Measurements from ENCODE around the gene SLC44A3. TPM values are rescaled to one million over a fixed set of nuclear protein-coding genes. Genes with fewer than 3 reads are reported as not detected.
A peak's percentile ranks its signal among the peaks of the same experiment; 100 is the strongest.

SLC44A3 gene
- total and polyA plus RNA-seq, 3 experiments from 2014 or later = 0.31 to 0.83 (median 0.47) TPM

- Mint-ChIP-seq H3K27ac (no peak overlapping the region), H3K4me1 (no peaks in the 10 kb centered on the region), H3K27me3 (peaks cover 7 to 9% of the 10 kb centered on the region in 2 donors), H3K9me3 (no peaks in the 10 kb centered on the region), H3K4me3 (no peak overlapping the region), H3K36me3 (no peaks in the 10 kb centered on the region)
- Histone ChIP-seq H3K27ac (ENCODE audit: low read depth, low read length) (no peak overlapping the region), H3K27me3 (ENCODE audit: insufficient read depth, low read length, poor library complexity, severe bottlenecking) (no peaks in the 10 kb centered on the region), H3K4me1 (ENCODE audit: insufficient read depth, low read length) (no peaks in the 10 kb centered on the region), H3K4me3 (ENCODE audit: low read length) (no peak overlapping the region), H3K9me3 (ENCODE audit: low read length) (no peaks in the 10 kb centered on the region), H3K36me3 (ENCODE audit: insufficient read depth, low read length) (no peaks in the 10 kb centered on the region)
- ChIA-PET POLR2A (no interaction called here), CTCF (interaction anchor here (1.1 to 2.4 kb wide), 4 partner anchors 9 to 181 kb away, joined by 3 to 14 read pairs (median 4); no protein-coding TSS in a partner anchor)
- no peak for DNase-seq
Observed at GRCh38 chr1:94862718-94863117, 42.6 kb downstream of the SLC44A3 start.

GRCh38 chr1:94863297-94863911 is 43.2 kb downstream of the SLC44A3 start:
- Histone ChIP-seq H3K9me3 (ENCODE audit: low read length) (no peaks in the 10 kb centered on the region), H3K4me3 (ENCODE audit: low read length) (no peak overlapping the region), H3K27me3 (ENCODE audit: insufficient read depth, low read length, poor library complexity, severe bottlenecking) (no peaks in the 10 kb centered on the region), H3K4me1 (ENCODE audit: insufficient read depth, low read length) (no peaks in the 10 kb centered on the region), H3K27ac (ENCODE audit: low read depth, low read length) (no peak overlapping the region), H3K36me3 (ENCODE audit: insufficient read depth, low read length) (no peaks in the 10 kb centered on the region)
- CTCF ChIA-PET = interaction anchor here (1.1 to 2.4 kb wide), 3 partner anchors 9 to 180 kb away, joined by 3 to 14 read pairs (median 5); no protein-coding TSS in a partner anchor
- no peaks in the 10 kb centered on the region for H3K9me3 Mint-ChIP-seq
- H3K27ac Mint-ChIP-seq = peak overlapping the region in 1 of 8 donors; percentile 43
- H3K4me3 Mint-ChIP-seq = no peak overlapping the region
- no peaks in the 10 kb centered on the region for H3K36me3 Mint-ChIP-seq
- H3K27me3 Mint-ChIP-seq = peaks cover 5 to 6% of the 10 kb centered on the region in 2 donors
- no peak for DNase-seq
- no peaks in the 10 kb centered on the region for H3K4me1 Mint-ChIP-seq
- POLR2A ChIA-PET = no interaction called here

GRCh38 chr1:94863919-94864318 is 43.8 kb downstream of the SLC44A3 start:
- Histone ChIP-seq H3K36me3 (ENCODE audit: insufficient read depth, low read length) (no peaks in the 10 kb centered on the region), H3K4me3 (ENCODE audit: low read length) (no peak overlapping the region), H3K4me1 (ENCODE audit: insufficient read depth, low read length) (no peaks in the 10 kb centered on the region), H3K27me3 (ENCODE audit: insufficient read depth, low read length, poor library complexity, severe bottlenecking) (no peaks in the 10 kb centered on the region), H3K9me3 (ENCODE audit: low read length) (no peaks in the 10 kb centered on the region), H3K27ac (ENCODE audit: low read depth, low read length) (no peak overlapping the region)
- ChIA-PET POLR2A (no interaction called here), CTCF (interaction anchor here (1.1 to 2.4 kb wide), 3 partner anchors 9 to 179 kb away, joined by 3 to 14 read pairs (median 5); no protein-coding TSS in a partner anchor)
- H3K36me3 Mint-ChIP-seq = no peaks in the 10 kb centered on the region
- peaks cover 4% of the 10 kb centered on the region in 2 donors for H3K27me3 Mint-ChIP-seq
- H3K9me3 Mint-ChIP-seq = no peaks in the 10 kb centered on the region
- no peak overlapping the region for H3K4me3 Mint-ChIP-seq
- H3K4me1 Mint-ChIP-seq = no peaks in the 10 kb centered on the region
- no peak for DNase-seq
- H3K27ac Mint-ChIP-seq = no peak overlapping the region

GRCh38 chr1:94864821-94865220 is 44.7 kb downstream of the SLC44A3 start:
- Mint-ChIP-seq H3K27ac (no peak overlapping the region), H3K27me3 (peaks cover 4 to 5% of the 10 kb centered on the region in 2 donors), H3K36me3 (no peaks in the 10 kb centered on the region), H3K9me3 (no peaks in the 10 kb centered on the region), H3K4me1 (no peaks in the 10 kb centered on the region), H3K4me3 (no peak overlapping the region)
- DNase-seq = no peak
- CTCF ChIA-PET = interaction anchor here (1.4 to 2.4 kb wide), 2 partner anchors 9 to 11 kb away, joined by 4 to 14 read pairs; no protein-coding TSS in a partner anchor
- H3K27ac ChIP-seq (ENCODE audit: low read depth, low read length) = no peak overlapping the region
- no peaks in the 10 kb centered on the region for H3K4me1 ChIP-seq (ENCODE audit: insufficient read depth, low read length)
- POLR2A ChIA-PET = no interaction called here
- no peaks in the 10 kb centered on the region for H3K36me3 ChIP-seq (ENCODE audit: insufficient read depth, low read length)
- no peaks in the 10 kb centered on the region for H3K9me3 ChIP-seq (ENCODE audit: low read length)
- H3K4me3 ChIP-seq (ENCODE audit: low read length) = no peak overlapping the region
- H3K27me3 ChIP-seq (ENCODE audit: insufficient read depth, low read length, poor library complexity, severe bottlenecking) = no peaks in the 10 kb centered on the region

- DNase-seq = no peak
- H3K4me3 ChIP-seq (ENCODE audit: low read length) = no peak overlapping the region
- H3K27me3 Mint-ChIP-seq = peaks cover 5 to 7% of the 10 kb centered on the region in 2 donors
- no peaks in the 10 kb centered on the region for H3K9me3 Mint-ChIP-seq
- no peaks in the 10 kb centered on the region for H3K9me3 ChIP-seq (ENCODE audit: low read length)
- H3K27ac ChIP-seq (ENCODE audit: low read depth, low read length) = no peak overlapping the region
- no peak overlapping the region for H3K4me3 Mint-ChIP-seq
- ChIA-PET CTCF (interaction anchor here (1.4 kb wide), 1 partner anchor 9 kb away, joined by 4 read pairs; no protein-coding TSS in a partner anchor), POLR2A (no interaction called here)
- H3K36me3 ChIP-seq (ENCODE audit: insufficient read depth, low read length) = no peaks in the 10 kb centered on the region
- no peaks in the 10 kb centered on the region for H3K27me3 ChIP-seq (ENCODE audit: insufficient read depth, low read length, poor library complexity, severe bottlenecking)
- H3K4me1 Mint-ChIP-seq = no peaks in the 10 kb centered on the region
- no peak overlapping the region for H3K27ac Mint-ChIP-seq
- H3K36me3 Mint-ChIP-seq = no peaks in the 10 kb centered on the region
- H3K4me1 ChIP-seq (ENCODE audit: insufficient read depth, low read length) = no peaks in the 10 kb centered on the region
Observed at GRCh38 chr1:94865360-94865759, 45.2 kb downstream of the SLC44A3 start.

GRCh38 chr1:94866164-94866807 is 46.1 kb downstream of the SLC44A3 start:
- Histone ChIP-seq H3K27ac (ENCODE audit: low read depth, low read length) (no peak overlapping the region), H3K36me3 (ENCODE audit: insufficient read depth, low read length) (no peaks in the 10 kb centered on the region), H3K4me3 (ENCODE audit: low read length) (no peak overlapping the region), H3K9me3 (ENCODE audit: low read length) (no peaks in the 10 kb centered on the region), H3K27me3 (ENCODE audit: insufficient read depth, low read length, poor library complexity, severe bottlenecking) (no peaks in the 10 kb centered on the region), H3K4me1 (ENCODE audit: insufficient read depth, low read length) (no peaks in the 10 kb centered on the region)
- Mint-ChIP-seq H3K27ac (no peak overlapping the region), H3K9me3 (no peaks in the 10 kb centered on the region), H3K36me3 (no peaks in the 10 kb centered on the region), H3K27me3 (peaks cover 6 to 8% of the 10 kb centered on the region in 2 donors), H3K4me1 (no peaks in the 10 kb centered on the region), H3K4me3 (no peak overlapping the region)
- DNase-seq = no peak
- POLR2A ChIA-PET = no interaction called here
- CTCF ChIA-PET = no interaction called here

GRCh38 chr1:94871031-94871430 is 50.9 kb downstream of the SLC44A3 start:
- no peaks in the 10 kb centered on the region for H3K36me3 ChIP-seq (ENCODE audit: insufficient read depth, low read length)
- Mint-ChIP-seq H3K4me1 (no peaks in the 10 kb centered on the region), H3K9me3 (no peaks in the 10 kb centered on the region), H3K36me3 (no peaks in the 10 kb centered on the region), H3K4me3 (no peak overlapping the region), H3K27me3 (peaks cover 10 to 36% of the 10 kb centered on the region in 2 donors), H3K27ac (no peak overlapping the region)
- no peak overlapping the region for H3K27ac ChIP-seq (ENCODE audit: low read depth, low read length)
- CTCF ChIA-PET = interaction anchor here (1.0 kb wide), 1 partner anchor 9 kb away, joined by 3 read pairs; no protein-coding TSS in a partner anchor
- DNase-seq = no peak
- H3K27me3 ChIP-seq (ENCODE audit: insufficient read depth, low read length, poor library complexity, severe bottlenecking) = no peaks in the 10 kb centered on the region
- no peaks in the 10 kb centered on the region for H3K4me1 ChIP-seq (ENCODE audit: insufficient read depth, low read length)
- no peaks in the 10 kb centered on the region for H3K9me3 ChIP-seq (ENCODE audit: low read length)
- POLR2A ChIA-PET = no interaction called here
- no peak overlapping the region for H3K4me3 ChIP-seq (ENCODE audit: low read length)

- no peaks in the 10 kb centered on the region for H3K27me3 ChIP-seq (ENCODE audit: insufficient read depth, low read length, poor library complexity, severe bottlenecking)
- Mint-ChIP-seq H3K36me3 (no peaks in the 10 kb centered on the region), H3K27ac (no peak overlapping the region), H3K4me3 (no peak overlapping the region), H3K9me3 (no peaks in the 10 kb centered on the region), H3K4me1 (no peaks in the 10 kb centered on the region), H3K27me3 (peaks cover 21 to 49% of the 10 kb centered on the region in 2 donors)
- ChIA-PET CTCF (interaction anchor here (0.9 to 2.9 kb wide), 3 partner anchors 9 to 170 kb away, joined by 3 to 9 read pairs (median 3); no protein-coding TSS in a partner anchor), POLR2A (no interaction called here)
- H3K9me3 ChIP-seq (ENCODE audit: low read length) = no peaks in the 10 kb centered on the region
- no peak for DNase-seq
- H3K36me3 ChIP-seq (ENCODE audit: insufficient read depth, low read length) = no peaks in the 10 kb centered on the region
- H3K27ac ChIP-seq (ENCODE audit: low read depth, low read length) = no peak overlapping the region
- H3K4me3 ChIP-seq (ENCODE audit: low read length) = no peak overlapping the region
- H3K4me1 ChIP-seq (ENCODE audit: insufficient read depth, low read length) = no peaks in the 10 kb centered on the region
Observed at GRCh38 chr1:94872771-94873495, 52.8 kb downstream of the SLC44A3 start.

All from CD8-positive, alpha-beta memory T cell (primary cell).